Upper lobe of left lung (tissue), 6 donors: ENCODE measurements around the gene NLRP4. TPM values are rescaled to one million over a fixed set of nuclear protein-coding genes. Genes with fewer than 3 reads are reported as not detected.
"Not testable (repeated sequence)": the region's sequence is repeated elsewhere in the genome, so short reads cannot be mapped to it uniquely, and the experiment has no call there.

Source experiments
- ATAC-seq, 2 donors: fragments of 200-7000 bp; cut with Tn5 transposase; one replicate each; pipeline ENCODE4 v1.9.1; 2022; ENCODE audit warnings: mild to moderate bottlenecking in 2 of 2, moderate library complexity in 2 of 2; ENCODE audit not compliant: low FRiP score in 2 of 2
- DNase-seq, 2 donors: peaks; one replicate each; pipeline ENCODE4 v3.0.0-alpha.2; 2019 to 2020
- H3K27ac ChIP-seq, 4 donors: fragments of 200-600 bp; sonication (generic); one replicate each; pipeline ENCODE4 v1.5.1; 2016 to 2019
- H3K27me3 ChIP-seq, 4 donors: fragments of 200-600 bp; sonication (generic); one replicate each; pipeline ENCODE4 v1.5.1; 2017 to 2019
- H3K36me3 ChIP-seq, 4 donors: fragments of 200-600 bp; sonication (generic); one replicate each; pipeline ENCODE4 v1.5.1; 2016 to 2019
- H3K4me1 ChIP-seq, 4 donors: fragments of 200-600 bp; sonication (generic); one replicate each; pipeline ENCODE4 v1.5.1; 2018 to 2019
- H3K4me3 ChIP-seq, 4 donors: fragments of 200-600 bp; sonication (generic); one replicate each; pipeline ENCODE4 v1.5.1; 2017 to 2019; ENCODE audit warnings: mild to moderate bottlenecking in 2 of 4, moderate library complexity in 1 of 4
- H3K9me3 ChIP-seq, 4 donors: fragments of 200-600 bp; sonication (generic); one replicate each; pipeline ENCODE4 v1.5.1; 2018 to 2019
- CTCF ChIP-seq, 6 experiments: fragments of 450-650 bp in 4 of 6; fragments of 200-600 bp in 2 of 6; sonication (generic) in 2 of 6; IDR thresholded peaks; one replicate each; pipeline ENCODE4 v1.5.1; 2016 to 2019; ENCODE audit warnings: antibody characterized with exemption in 6 of 6
- EP300 ChIP-seq, 4 donors: sonication (generic); formaldehyde crosslinking; IDR thresholded peaks; one replicate each; pipeline ENCODE4 v1.5.1; 2017; ENCODE audit warnings: antibody characterized with exemption in 4 of 4, control low read depth in 2 of 4
- POLR2A ChIP-seq, 4 donors: fragments of 450-650 bp; IDR thresholded peaks; one replicate each; pipeline ENCODE4 v1.5.1; 2016 to 2017; ENCODE audit warnings: antibody characterized with exemption in 4 of 4, mild to moderate bottlenecking in 2 of 4
- POLR2AphosphoS5 ChIP-seq, 2 donors: sonication (generic); formaldehyde crosslinking; IDR thresholded peaks; one replicate each; pipeline ENCODE4 v1.5.1; 2017; ENCODE audit warnings: antibody characterized with exemption in 2 of 2
- WGBS, 2 donors: methylation state at CpG; one replicate each; pipeline ENCODE4 v1.1.5; 2017 to 2018; 5-methylcytosine and 5-hydroxymethylcytosine counted together
- total RNA-seq, 6 donors: library from RNA; depleted of rRNA in 4 of 6; stranded (reverse); fragments of >200 nt in 4 of 6; gene quantifications; one replicate each; pipeline versions ENCODE4 v1.1.0 to v1.2.1, GENCODE V29; 2016 to 2021
- donor health status: DM: no; HTN: no; CAD: no; lungs with moderate emphysema.
- donor health status: DM: no; HTN: yes; CAD: no; lungs with severe emphysema.

Gene NLRP4
- total RNA-seq, 6 donors from 2014 or later = not detected

GRCh38 chr19:55927991-55928390 lies 91.7 kb downstream of the NLRP4 start:
- WGBS, 2 donors = 83 to 87% methylated on average over 7 to 8 of the region's 8 CpGs
- Histone ChIP-seq H3K27ac (no peak overlapping the region), H3K4me3 (no peak overlapping the region), H3K27me3 (no peaks in the 10 kb centered on the region), H3K36me3 (no peaks in the 10 kb centered on the region), H3K4me1 (no peaks in the 10 kb centered on the region), H3K9me3 (peaks cover 0 to 15% (median 3%) of the 10 kb centered on the region in 4 donors)
- DNase-seq (no peak), ATAC-seq (no peak)
- TF ChIP-seq POLR2AphosphoS5 (IDR thresholded peaks at IDR 0.05) (no peak), CTCF (IDR thresholded peaks at IDR 0.05) (no peak), POLR2A (IDR thresholded peaks at IDR 0.05) (no peak), EP300 (IDR thresholded peaks at IDR 0.05) (no peak)

GRCh38 chr19:55929258-55929657 lies 92.9 kb downstream of the NLRP4 start:
- not testable (repeated sequence) for DNase-seq
- 87 to 93% methylated on average over 5 of the region's 5 CpGs for WGBS, 2 donors

GRCh38 chr19:55930996-55931515 lies 94.7 kb downstream of the NLRP4 start:
- Histone ChIP-seq H3K36me3 (no peaks in the 10 kb centered on the region), H3K4me3 (no peak overlapping the region), H3K9me3 (no peaks in the 10 kb centered on the region), H3K27ac (no peak overlapping the region), H3K4me1 (no peaks in the 10 kb centered on the region), H3K27me3 (no peaks in the 10 kb centered on the region)
- no peak for ATAC-seq
- WGBS, 2 donors = 86 to 88% methylated on average over 14 of the region's 14 CpGs
- DNase-seq = no peak
- TF ChIP-seq POLR2AphosphoS5 (IDR thresholded peaks at IDR 0.05) (no peak), EP300 (IDR thresholded peaks at IDR 0.05) (no peak)

More at GRCh38 chr19:55929258-55929657, 92.9 kb downstream of the NLRP4 start:
- H3K4me3 ChIP-seq, H3K27ac ChIP-seq, H3K27me3 ChIP-seq, H3K4me1 ChIP-seq, H3K9me3 ChIP-seq, H3K36me3 ChIP-seq, ATAC-seq: not testable (repeated sequence)

Other genes starting within 250 kb of the NLRP4 start
- gene FIZ1, start 237.0 kb upstream of the NLRP4 start, total RNA-seq = 10 to 100 TPM; 11.1 to 21.6 (median 16.3) TPM
- 10 to 100 TPM; 19.9 to 58.7 (median 34.9) TPM for gene ZNF524, start 236.3 kb upstream of the NLRP4 start, total RNA-seq
- 10 to 100 TPM in 4 of 6 donors, 1 to 10 TPM in 2; 7.7 to 39.8 (median 20.6) TPM for gene ZNF865, start 230.9 kb upstream of the NLRP4 start, total RNA-seq
- 10 to 100 TPM in 2 of 6 donors, 1 to 10 TPM in 4; 6.8 to 14.7 (median 8.6) TPM for gene ZNF784, start 212.0 kb upstream of the NLRP4 start, total RNA-seq
- gene ZNF580, start 195.5 kb upstream of the NLRP4 start, total RNA-seq = 10 to 100 TPM; 28.1 to 84.1 (median 38.0) TPM
- 10 to 100 TPM; 15.6 to 38.8 (median 21.9) TPM for gene ZNF581, start 192.9 kb upstream of the NLRP4 start, total RNA-seq
- gene CCDC106, start 188.3 kb upstream of the NLRP4 start, total RNA-seq = 10 to 100 TPM; 15.3 to 44.0 (median 17.1) TPM
- 100 to 1,000 TPM in 4 of 6 donors, 10 to 100 TPM in 2; 57.7 to 294 (median 157) TPM for gene U2AF2, start 181.5 kb upstream of the NLRP4 start, total RNA-seq
- 100 to 1,000 TPM in 4 of 6 donors, 10 to 100 TPM in 2; 59.7 to 357 (median 126) TPM for gene EPN1, start 161.3 kb upstream of the NLRP4 start, total RNA-seq
- not detected for gene NLRP9, start 98.1 kb upstream of the NLRP4 start, total RNA-seq
- not detected for gene RFPL4A, start 77.4 kb upstream of the NLRP4 start, total RNA-seq
- gene RFPL4AL1, start 67.4 kb upstream of the NLRP4 start, total RNA-seq = not detected
- gene NLRP11, start 4.5 kb upstream of the NLRP4 start, total RNA-seq = not detected
- gene NLRP13, start 95.8 kb downstream of the NLRP4 start, total RNA-seq = not detected
- not detected for gene NLRP8, start 111.3 kb downstream of the NLRP4 start, total RNA-seq
- gene NLRP5, start 150.2 kb downstream of the NLRP4 start, total RNA-seq = not detected